Fibroblast of pulmonary artery (primary cell): ENCODE results near the gene RBKS.

Experiments
- DNase-seq: peaks from one replicate; pipeline ENCODE4 v3.0.0-alpha.2; 2010; ENCODE audit warnings: low read depth
- H3K4me3 ChIP-seq: replicated peaks from 2 replicates; pipeline ENCODE4 v1.5.1; 2011; ENCODE audit warnings: low read depth, mild to moderate bottlenecking, control low read depth, low read length, moderate library complexity
- CTCF ChIP-seq: IDR thresholded peaks from 2 replicates; pipeline ENCODE4 v1.5.1; 2011; ENCODE audit warnings: mild to moderate bottlenecking, control low read depth, low read length, inconsistent platforms; ENCODE audit errors: missing control alignments

The RBKS gene

GRCh38 chr2:27897717-27898116, 7.5 kb upstream of the RBKS start:
- H3K4me3 ChIP-seq, result no peak overlapping the region
- TF ChIP-seq CTCF, result no peak
- DNase-seq, result no peak

GRCh38 chr2:27893006-27893405, 2.8 kb upstream of the RBKS start:
- DNase-seq, result no peak
- no peak for TF ChIP-seq CTCF
- H3K4me3 ChIP-seq, result no peak overlapping the region

DNA sequence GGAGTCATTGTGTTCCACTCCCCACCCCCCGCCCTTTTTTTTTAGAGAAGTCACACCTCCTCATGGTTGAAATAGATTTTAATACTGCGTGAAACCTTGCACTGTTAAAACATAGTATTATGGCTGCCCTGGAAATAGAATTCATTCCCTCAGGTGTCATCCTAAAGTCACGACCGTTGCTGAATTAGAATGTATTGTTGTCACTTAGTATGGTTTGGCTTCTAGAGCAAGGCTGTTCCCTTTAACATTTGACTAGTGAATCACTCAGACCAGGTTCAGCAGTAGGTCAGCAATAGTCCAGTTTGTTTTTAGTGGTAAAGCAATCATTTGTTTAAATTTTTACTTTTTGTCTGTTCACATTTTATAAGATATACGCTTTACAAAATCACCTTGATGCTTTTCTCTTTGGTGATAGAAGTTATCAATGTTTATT, 1.5 kb upstream of the RBKS start:
- TF ChIP-seq CTCF, result no peak

DNA sequence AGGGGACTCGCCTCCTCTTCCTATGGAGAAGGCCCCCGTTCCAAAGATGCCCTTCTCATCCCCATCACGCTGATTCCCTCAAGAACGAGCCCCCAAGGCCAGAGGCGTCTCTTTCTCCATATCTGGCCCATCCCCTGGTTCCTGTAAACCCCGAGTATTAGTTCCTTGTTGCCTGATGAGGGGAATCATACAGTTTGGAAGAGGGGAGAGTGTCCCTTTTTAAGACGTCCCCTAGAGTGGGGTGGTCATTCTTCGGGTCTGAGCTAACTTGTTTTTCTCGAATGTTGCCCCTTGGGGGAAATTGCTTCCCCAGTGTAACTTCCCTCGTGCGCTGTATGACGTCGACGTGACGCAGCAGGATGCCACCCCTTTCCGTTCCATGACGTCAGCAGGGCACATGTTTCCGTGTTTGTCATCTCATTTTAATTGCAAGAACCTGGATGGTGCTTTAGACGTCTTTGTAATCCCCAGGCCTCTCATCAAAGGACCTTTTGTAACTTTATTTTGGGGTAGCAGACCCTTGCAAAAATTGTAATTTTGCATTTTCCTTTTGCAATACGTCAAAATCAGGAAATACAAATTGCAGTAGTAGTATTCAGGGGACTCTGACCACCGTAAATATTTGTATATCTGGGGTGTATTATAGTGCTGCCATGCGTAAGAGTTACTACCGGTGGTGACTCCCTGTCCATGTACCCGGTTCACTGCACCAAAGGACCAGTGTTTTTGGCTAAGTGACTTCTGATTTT, 911 bp upstream of the RBKS start:
- DNase-seq, result peak; percentile 96
- no peak for TF ChIP-seq CTCF

More for the DNA sequence above, 1.5 kb upstream of the RBKS start:
- peak; percentile 28 for DNase-seq
- peak overlapping the region; percentile 79 for H3K4me3 ChIP-seq

DNA sequence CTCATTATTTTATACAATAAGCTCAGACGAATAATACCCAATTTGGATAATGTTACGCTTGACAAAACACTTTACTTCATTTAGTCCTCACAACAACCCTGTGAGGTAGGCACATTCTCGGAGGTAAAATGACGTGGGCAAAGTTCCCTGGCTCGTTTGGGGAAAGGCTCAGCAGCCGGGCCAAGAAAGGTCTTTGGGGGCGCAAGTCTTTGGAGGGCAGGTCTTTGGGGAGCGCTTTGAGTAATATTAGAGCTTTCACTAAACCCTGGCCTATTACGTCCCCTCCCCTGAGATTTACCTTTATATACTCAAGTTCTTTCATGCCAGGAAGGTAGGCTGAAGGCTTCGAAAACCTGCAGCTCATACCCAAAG, 427 bp downstream of the RBKS start:
- TF ChIP-seq CTCF, result no peak
- peak; percentile 29 for DNase-seq

More for the DNA sequence above, 911 bp upstream of the RBKS start:
- H3K4me3 ChIP-seq, result peak overlapping the region; percentile 79

DNA sequence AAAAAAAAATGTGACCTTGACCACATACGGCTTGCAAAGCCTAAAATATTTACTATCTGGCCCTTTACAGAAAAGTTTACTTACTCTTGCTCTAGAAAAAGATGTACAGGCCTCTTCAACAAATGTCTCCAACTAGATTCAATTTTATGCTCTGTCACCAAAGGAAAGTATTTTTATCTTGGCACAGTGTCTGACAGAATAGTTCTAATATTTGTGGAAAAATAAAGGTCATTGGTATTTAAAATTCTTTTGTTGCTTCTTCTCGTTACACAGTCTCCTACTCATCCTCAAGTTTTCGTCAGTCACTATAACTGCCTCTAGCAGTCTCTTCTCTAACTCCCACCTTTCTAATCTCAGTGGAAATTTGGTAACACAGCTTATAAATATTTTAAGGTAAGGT, 1.4 kb downstream of the RBKS start:
- H3K4me3 ChIP-seq, result no peak overlapping the region
- DNase-seq, result peak; percentile 25
- no peak for TF ChIP-seq CTCF

More for the DNA sequence above, 427 bp downstream of the RBKS start:
- peak overlapping the region; percentile 79 for H3K4me3 ChIP-seq

DNA sequence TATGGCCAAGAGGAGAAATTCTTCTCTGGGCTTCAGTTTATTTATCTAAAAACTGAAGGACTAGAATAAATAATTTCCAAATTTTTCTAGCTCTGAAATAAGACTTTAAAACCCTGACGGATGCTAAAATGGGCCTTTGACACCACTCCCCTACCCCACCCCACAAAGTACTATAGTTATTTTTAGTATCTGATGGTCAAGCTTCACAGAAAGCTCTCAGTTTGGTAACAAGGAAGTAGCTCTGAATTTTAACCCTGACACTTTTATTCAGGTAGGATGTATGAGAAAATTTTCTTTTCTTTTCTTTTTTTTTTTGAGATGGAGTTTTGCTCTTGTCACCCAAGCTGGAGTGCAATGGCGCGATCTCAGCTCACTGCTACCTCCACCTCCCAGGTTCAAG, 2.4 kb downstream of the RBKS start:
- no peak for DNase-seq
- H3K4me3 ChIP-seq, result no peak overlapping the region
- no peak for TF ChIP-seq CTCF
